Esophagus muscularis mucosa (tissue), 4 donors: ENCODE results near the gene SLC16A6. TPM values are rescaled to one million over a fixed set of nuclear protein-coding genes. Genes with fewer than 3 reads are reported as not detected.
A peak's percentile ranks its signal among the peaks of the same experiment; 100 is the strongest.
"Not testable (repeated sequence)": the region's sequence is repeated elsewhere in the genome, so short reads cannot be mapped to it uniquely, and the experiment has no call there.

Experiments used
- DNase-seq: peaks from one replicate; pipeline ENCODE4 v3.0.0-alpha.2; 2017; ENCODE audit errors: extremely low spot score
- H3K27ac ChIP-seq, 4 donors: fragments of 200-600 bp; sonication (generic); replicated peaks in 1 of 4; 1 replicate in 3 of 4; 2 replicates in 1 of 4; pipeline ENCODE4 v1.5.1; 2016 to 2019; ENCODE audit warnings: mild to moderate bottlenecking in 1 of 4
- H3K27me3 ChIP-seq, 4 donors: fragments of 200-600 bp; sonication (generic); one replicate each; pipeline versions ENCODE4 v1.5.1 to v1.6.0; 2016 to 2019
- H3K36me3 ChIP-seq, 4 donors: fragments of 200-600 bp; sonication (generic); one replicate each; pipeline ENCODE4 v1.5.1; 2016 to 2019
- H3K4me1 ChIP-seq, 4 donors: fragments of 200-600 bp; sonication (generic); one replicate each; pipeline ENCODE4 v1.5.1; 2016 to 2019
- H3K4me3 ChIP-seq, 4 donors: fragments of 200-600 bp; sonication (generic); 1 replicate in 2 of 4; 2 replicates in 2 of 4; pipeline ENCODE4 v1.5.1; 2016 to 2019; ENCODE audit warnings: mild to moderate bottlenecking in 4 of 4, moderate library complexity in 1 of 4
- H3K9me3 ChIP-seq, 4 donors: fragments of 200-600 bp; sonication (generic); 1 replicate in 3 of 4; 2 replicates in 1 of 4; pipeline ENCODE4 v1.5.1; 2016 to 2019
- EP300 ChIP-seq: sonication (generic); formaldehyde crosslinking; IDR thresholded peaks from one replicate; pipeline ENCODE4 v1.6.1; 2017; ENCODE audit warnings: antibody characterized with exemption
- POLR2A ChIP-seq: fragments of 450-650 bp; IDR thresholded peaks from one replicate; pipeline ENCODE4 v1.6.1; 2017; ENCODE audit warnings: antibody characterized with exemption, moderate library complexity, mild to moderate bottlenecking, low read depth
- POLR2AphosphoS5 ChIP-seq, 2 donors: sonication (generic); formaldehyde crosslinking; IDR thresholded peaks; one replicate each; pipeline ENCODE4 v1.6.1; 2017; ENCODE audit warnings: antibody characterized with exemption in 2 of 2
- WGBS: methylation state at CpG from one replicate; pipeline ENCODE4 v1.1.5; 2018; 5-methylcytosine and 5-hydroxymethylcytosine counted together
- intact Hi-C: fragments of 100-400 bp; cut with DNase I; formaldehyde crosslinking; loops from one replicate; pipeline ENCODE4 v1.15.1; 2023
- total RNA-seq, 4 donors: library from RNA; depleted of rRNA; stranded (reverse); fragments of >200 nt; gene quantifications; one replicate each; pipeline versions ENCODE4 v1.1.0 to v1.2.1, GENCODE V29; 2016
- TF ChIP-seq, protein P1 (sequence below), 3 experiments: fragments of 200-600 bp in 2 of 3; fragments of 450-650 bp in 1 of 3; sonication (generic) in 2 of 3; IDR thresholded peaks; one replicate each; pipeline ENCODE4 v1.5.1; 2017 to 2019; ENCODE audit warnings: antibody characterized with exemption in 3 of 3, mild to moderate bottlenecking in 2 of 3, moderate library complexity in 1 of 3

SLC16A6 gene
- total RNA-seq, 4 donors from 2014 or later: 0.33 to 0.42 (median 0.34) TPM; not detected in 1

DNA sequence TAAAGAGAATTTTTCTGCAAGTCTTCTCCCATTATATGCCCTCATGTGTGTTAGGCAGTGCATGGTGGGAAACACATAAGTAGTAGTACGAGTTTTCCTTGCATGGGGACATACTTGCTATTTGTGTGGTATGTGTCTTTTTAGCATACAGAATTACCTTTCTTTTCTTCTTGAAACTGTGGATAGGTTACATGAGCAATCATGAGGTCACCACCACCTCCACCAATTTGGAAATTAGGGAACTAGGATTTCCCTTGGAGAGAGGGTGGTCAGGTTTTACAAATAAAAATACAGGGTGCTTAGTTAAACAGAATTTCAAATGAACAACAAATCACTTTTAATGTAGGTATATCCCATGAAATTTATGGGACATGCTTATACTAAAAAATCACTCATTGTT is 59.4 kb downstream of the SLC16A6 start:
- 100% methylated on average over 1 of the region's 1 CpG for WGBS
- H3K27me3 ChIP-seq: no peaks in the 10 kb centered on the region

DNA sequence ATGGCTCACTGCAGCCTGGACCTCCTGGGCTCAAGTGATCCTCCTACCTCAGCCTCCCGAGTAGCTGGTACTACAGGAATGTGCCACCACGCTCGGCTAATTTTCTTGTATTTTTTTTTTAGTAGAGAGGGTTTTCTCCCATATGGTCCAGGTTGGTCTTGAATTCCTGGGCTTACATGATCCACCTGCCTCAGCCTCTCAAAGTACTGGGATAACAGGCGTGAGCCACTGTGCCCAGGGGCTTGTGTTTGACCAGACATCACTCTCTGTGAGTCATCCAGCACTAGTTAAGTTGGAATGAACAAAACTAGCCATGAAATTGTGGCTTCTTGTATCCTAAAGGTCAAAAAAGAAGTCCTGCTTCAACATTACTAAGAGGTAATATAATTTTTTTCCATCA is 59.8 kb downstream of the SLC16A6 start:
- intact Hi-C loops, H3K4me3 ChIP-seq, H3K9me3 ChIP-seq, H3K4me1 ChIP-seq, H3K27me3 ChIP-seq, H3K36me3 ChIP-seq, H3K27ac ChIP-seq: not testable (repeated sequence)
- peak; percentile 62 for DNase-seq
- 96% methylated on average over 4 of the region's 4 CpGs for whole genome bisulfite sequencing

More for the DNA sequence above, 59.4 kb downstream of the SLC16A6 start:
- Histone ChIP-seq H3K9me3 (no peaks in the 10 kb centered on the region), H3K36me3 (no peaks in the 10 kb centered on the region), H3K4me3 (no peak overlapping the region), H3K4me1 (peaks cover 0 to 5% (median 0%) of the 10 kb centered on the region in 4 donors), H3K27ac (no peak overlapping the region)
- no peak for TF ChIP-seq EP300
- TF ChIP-seq, protein P1, sequence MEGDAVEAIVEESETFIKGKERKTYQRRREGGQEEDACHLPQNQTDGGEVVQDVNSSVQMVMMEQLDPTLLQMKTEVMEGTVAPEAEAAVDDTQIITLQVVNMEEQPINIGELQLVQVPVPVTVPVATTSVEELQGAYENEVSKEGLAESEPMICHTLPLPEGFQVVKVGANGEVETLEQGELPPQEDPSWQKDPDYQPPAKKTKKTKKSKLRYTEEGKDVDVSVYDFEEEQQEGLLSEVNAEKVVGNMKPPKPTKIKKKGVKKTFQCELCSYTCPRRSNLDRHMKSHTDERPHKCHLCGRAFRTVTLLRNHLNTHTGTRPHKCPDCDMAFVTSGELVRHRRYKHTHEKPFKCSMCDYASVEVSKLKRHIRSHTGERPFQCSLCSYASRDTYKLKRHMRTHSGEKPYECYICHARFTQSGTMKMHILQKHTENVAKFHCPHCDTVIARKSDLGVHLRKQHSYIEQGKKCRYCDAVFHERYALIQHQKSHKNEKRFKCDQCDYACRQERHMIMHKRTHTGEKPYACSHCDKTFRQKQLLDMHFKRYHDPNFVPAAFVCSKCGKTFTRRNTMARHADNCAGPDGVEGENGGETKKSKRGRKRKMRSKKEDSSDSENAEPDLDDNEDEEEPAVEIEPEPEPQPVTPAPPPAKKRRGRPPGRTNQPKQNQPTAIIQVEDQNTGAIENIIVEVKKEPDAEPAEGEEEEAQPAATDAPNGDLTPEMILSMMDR (IDR thresholded peaks at IDR 0.05): no peak
- no peak for TF ChIP-seq POLR2AphosphoS5 (IDR thresholded peaks at IDR 0.05)
- TF ChIP-seq POLR2A: no peak
- intact Hi-C loops: no loop called here
- DNase-seq: no peak

DNA sequence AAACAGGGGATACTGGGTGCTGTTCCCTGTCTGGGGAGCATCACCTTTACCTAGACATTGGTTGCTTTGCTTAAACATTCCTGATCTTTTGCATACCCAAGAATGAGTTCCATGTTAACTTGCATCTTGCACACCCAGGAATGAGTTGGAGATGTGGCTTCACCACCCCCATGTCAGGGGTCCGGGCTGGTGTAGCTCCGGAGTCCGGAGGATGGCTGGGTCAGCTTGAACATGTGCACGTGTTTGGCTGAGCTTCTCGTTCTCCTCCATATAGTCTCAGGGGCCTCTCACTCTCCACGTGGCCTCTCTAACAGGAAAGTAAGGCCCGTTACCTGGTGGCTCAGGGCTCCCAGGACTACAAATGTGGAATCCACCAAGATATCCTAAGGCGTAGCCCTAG is 61.3 kb downstream of the SLC16A6 start:
- WGBS: 96% methylated on average over 8 of the region's 8 CpGs
- TF ChIP-seq EP300: no peak
- no peak for TF ChIP-seq POLR2AphosphoS5 (IDR thresholded peaks at IDR 0.05)
- TF ChIP-seq POLR2A: no peak
- TF ChIP-seq, protein P1 (IDR thresholded peaks at IDR 0.05): no peak

DNA sequence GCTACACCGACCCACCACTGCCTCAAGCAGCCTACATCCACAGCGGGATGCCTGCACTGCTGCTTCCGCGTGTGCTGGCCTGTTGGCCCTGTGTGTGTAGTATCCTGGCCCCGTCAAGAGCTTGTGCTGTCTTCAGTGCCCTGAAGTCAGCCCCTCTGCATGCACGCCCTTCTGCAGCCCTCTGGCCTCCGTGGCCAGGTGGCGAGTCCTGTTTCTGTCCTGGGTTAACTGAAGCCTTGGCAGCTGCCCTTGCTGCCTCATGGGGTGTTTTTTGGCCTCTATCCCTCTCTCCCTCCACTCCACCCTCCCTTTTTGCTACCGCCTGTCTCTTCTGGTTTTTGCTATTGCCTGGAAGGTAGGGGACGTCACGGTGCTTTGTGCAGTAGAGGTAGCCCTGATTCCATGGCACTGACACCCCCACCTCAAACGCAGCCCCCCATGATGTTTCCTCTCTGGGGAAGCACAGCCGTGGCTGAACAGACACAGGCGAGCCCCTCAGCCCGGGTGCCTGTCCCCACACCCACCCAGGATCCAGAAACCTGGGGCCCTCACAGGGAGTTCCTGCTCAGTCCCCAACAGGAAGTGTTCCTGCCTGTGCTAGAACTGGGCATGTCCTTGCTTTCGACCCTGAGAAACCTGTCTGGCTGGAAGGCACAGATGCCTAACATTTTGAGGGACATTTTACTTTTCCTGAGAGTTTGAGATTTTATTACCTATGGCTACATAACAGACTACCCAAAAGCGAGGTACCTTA is 61.9 kb downstream of the SLC16A6 start:
- WGBS: 89% methylated on average over 16 of the region's 17 CpGs
- intact Hi-C loops: no loop called here
- H3K36me3 ChIP-seq: no peaks in the 10 kb centered on the region
- H3K4me1 ChIP-seq: peaks cover 0 to 5% (median 0%) of the 10 kb centered on the region in 4 donors
- H3K9me3 ChIP-seq: no peaks in the 10 kb centered on the region
- H3K27ac ChIP-seq: no peak overlapping the region
- no peak for TF ChIP-seq EP300
- TF ChIP-seq POLR2A: no peak
- no peak for TF ChIP-seq POLR2AphosphoS5 (IDR thresholded peaks at IDR 0.05)
- TF ChIP-seq, protein P1 (IDR thresholded peaks at IDR 0.05): no peak
- no peaks in the 10 kb centered on the region for H3K27me3 ChIP-seq
- peak; percentile 80 for DNase-seq
- H3K4me3 ChIP-seq: no peak overlapping the region

More for the DNA sequence above, 61.3 kb downstream of the SLC16A6 start:
- no peak overlapping the region for H3K4me3 ChIP-seq
- DNase-seq: peak; percentile 86
- H3K36me3 ChIP-seq: no peaks in the 10 kb centered on the region
- peaks cover 0 to 5% (median 0%) of the 10 kb centered on the region in 4 donors for H3K4me1 ChIP-seq
- H3K9me3 ChIP-seq: no peaks in the 10 kb centered on the region
- intact Hi-C loops: no loop called here
- no peaks in the 10 kb centered on the region for H3K27me3 ChIP-seq
- H3K27ac ChIP-seq: no peak overlapping the region

DNA sequence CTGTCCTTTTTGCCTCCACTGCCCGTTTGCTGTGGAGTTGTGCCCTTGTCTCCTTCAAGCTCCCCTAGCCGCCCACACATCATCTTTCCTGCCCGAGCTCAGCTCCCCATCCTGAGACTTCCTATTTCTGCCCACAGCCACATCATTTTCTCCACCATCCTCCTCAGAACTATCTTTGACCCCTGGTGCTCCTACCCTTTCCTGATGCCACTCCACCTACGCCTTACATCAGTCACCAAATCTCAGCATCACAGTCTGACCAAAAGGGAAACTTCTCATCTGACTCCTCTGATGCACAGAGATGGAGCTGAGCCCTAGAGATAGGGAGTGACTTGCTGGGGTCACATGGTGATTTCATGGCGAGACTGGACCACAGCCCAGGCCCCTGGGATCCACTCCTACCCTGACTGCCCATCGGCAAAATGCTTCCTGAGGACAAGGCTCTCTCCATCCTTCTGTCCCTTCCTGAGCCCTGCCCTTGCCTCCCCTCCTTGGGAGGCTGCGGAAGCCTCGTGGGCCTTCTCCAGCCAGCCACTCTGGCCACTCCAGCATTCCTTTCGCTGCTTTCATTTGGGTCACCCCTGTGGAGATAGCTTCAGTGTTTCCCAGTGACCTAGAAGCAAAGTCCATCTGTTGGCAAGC is 62.8 kb downstream of the SLC16A6 start:
- H3K4me1 ChIP-seq, H3K27me3 ChIP-seq, H3K36me3 ChIP-seq, intact Hi-C loops, H3K27ac ChIP-seq, H3K9me3 ChIP-seq, H3K4me3 ChIP-seq: not testable (repeated sequence)
- DNase-seq: peak; percentile 89
- WGBS: 91% methylated on average over 9 of the region's 9 CpGs

DNA sequence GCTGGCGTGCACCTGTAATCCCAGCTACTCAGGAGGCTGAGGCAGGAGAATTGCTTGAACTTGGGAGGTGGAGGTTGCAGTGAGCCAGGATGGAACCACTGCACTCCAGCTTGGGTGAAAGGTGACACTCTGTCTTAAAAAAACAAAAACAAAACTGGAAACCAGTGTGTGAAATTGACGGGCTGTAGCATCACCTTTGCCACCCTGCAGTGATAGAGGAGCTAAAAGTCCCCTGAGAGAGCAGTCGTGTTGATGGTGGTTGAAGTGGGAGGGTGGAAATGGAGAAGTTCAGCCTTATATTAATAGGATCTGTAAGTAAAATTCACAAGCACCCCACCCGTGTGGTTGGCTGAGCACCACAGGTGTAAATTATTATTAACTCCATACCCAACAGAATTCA is 65.9 kb downstream of the SLC16A6 start:
- H3K36me3 ChIP-seq, H3K9me3 ChIP-seq, H3K27ac ChIP-seq, H3K27me3 ChIP-seq, H3K4me3 ChIP-seq, intact Hi-C loops, H3K4me1 ChIP-seq, DNase-seq: not testable (repeated sequence)
- 74% methylated on average over 4 of the region's 4 CpGs for WGBS
